ENCODE data around the gene OPN3.

DNA sequence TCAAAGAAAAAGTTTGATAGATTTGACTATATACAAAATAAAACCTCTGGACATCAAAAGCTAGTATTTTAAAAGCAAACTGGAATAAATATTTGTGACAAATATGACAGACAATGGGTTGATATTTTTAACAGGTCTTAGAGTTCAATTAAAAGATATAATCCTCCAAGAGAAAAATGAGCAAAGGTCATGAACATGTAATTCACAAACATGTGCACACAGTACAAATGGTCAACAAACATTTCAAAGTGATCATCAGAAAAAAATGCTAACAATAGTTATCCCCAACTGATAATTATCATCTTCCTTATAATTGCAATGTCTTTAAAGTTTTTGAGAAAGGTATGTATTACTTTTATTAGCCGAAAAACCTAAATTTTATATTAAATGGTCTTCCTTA, 43.9 kb upstream of the OPN3 start:
- TF ChIP-seq CTCF (IDR thresholded peaks at IDR 0.05 in 4 of 5, conservative IDR thresholded peaks at IDR 0.05 in 1 of 5) (no peak), POLR2A (IDR thresholded peaks at IDR 0.05) (no peak)
